B cell (primary cell): ENCODE data around the gene LAMA3. TPM values are rescaled to one million over a fixed set of nuclear protein-coding genes. Genes with fewer than 3 reads are reported as not detected.

Experiments
- ATAC-seq: fragments of 200-7000 bp; cut with Tn5 transposase; one replicate; pipeline ENCODE4 v1.10.0; 2021; ENCODE audit warnings: low read depth, mild to moderate bottlenecking, moderate number of reproducible peaks, moderate library complexity
- CTCF ChIA-PET: fragments of 350-600 bp; sonication (Branson Sonifier 250); formaldehyde crosslinking; loops from one replicate; lab custom pipeline; 2021; ENCODE audit warnings: antibody characterized with exemption, inconsistent platforms; lab: Charles Lee
- POLR2A ChIA-PET: fragments of 350-600 bp; sonication (Branson Sonifier 250); formaldehyde crosslinking; loops from one replicate; lab custom pipeline; 2021; ENCODE audit warnings: antibody characterized with exemption; lab: Charles Lee
- DNase-seq: peaks from one replicate; pipeline ENCODE4 v3.0.0; 2013
- H2AFZ ChIP-seq: 2 replicates; pipeline ENCODE4 v1.6.1; 2012; ENCODE audit warnings: mild to moderate bottlenecking, low read depth, low read length; ENCODE audit not compliant: insufficient read depth, poor library complexity, severe bottlenecking
- H3K27ac ChIP-seq, 2 donors: 1 replicate in 1 of 2; 2 replicates in 1 of 2; pipeline ENCODE4 v1.5.1; 2012 to 2013; ENCODE audit warnings: low read length in 2 of 2, mild to moderate bottlenecking in 2 of 2, moderate library complexity in 1 of 2
- H3K27me3 ChIP-seq, 4 experiments: fragments of 200-600 bp in 1 of 4; sonication (generic) in 1 of 4; replicated peaks in 1 of 4; 1 replicate in 2 of 4; 2 replicates in 2 of 4; pipeline versions ENCODE4 v1.6.1 to v1.7.0; 2013 to 2016; ENCODE audit warnings: low read length in 3 of 4, mild to moderate bottlenecking in 2 of 4, mixed read lengths in 1 of 4, moderate library complexity in 1 of 4; ENCODE audit not compliant: insufficient read depth in 4 of 4, control insufficient read depth in 3 of 4; ENCODE audit errors: control extremely low read depth in 1 of 4
- H3K36me3 ChIP-seq, 2 experiments: replicated peaks in 1 of 2; 1 replicate in 1 of 2; 2 replicates in 1 of 2; pipeline versions ENCODE4 v1.6.1 to v1.7.1; 2013; ENCODE audit warnings: low read length in 1 of 2; ENCODE audit not compliant: insufficient read depth in 2 of 2, control insufficient read depth in 1 of 2; ENCODE audit errors: control extremely low read depth in 1 of 2, extremely low read depth in 1 of 2
- H3K4me1 ChIP-seq, 2 donors: fragments of 200-600 bp in 1 of 2; sonication (generic) in 1 of 2; 1 replicate in 1 of 2; 2 replicates in 1 of 2; pipeline versions ENCODE4 v1.5.1 to v1.6.1; 2013 to 2017; ENCODE audit warnings: low read length in 2 of 2; ENCODE audit not compliant: control insufficient read depth in 2 of 2, insufficient read depth in 2 of 2
- H3K4me2 ChIP-seq: replicated peaks from 2 replicates; pipeline ENCODE3; 2012; ENCODE audit warnings: mild to moderate bottlenecking, low read depth, low read length; ENCODE audit not compliant: poor library complexity, severe bottlenecking
- H3K4me3 ChIP-seq, 5 experiments: fragments of 200-600 bp in 1 of 5; sonication (generic) in 1 of 5; 1 replicate in 3 of 5; 2 replicates in 2 of 5; pipeline versions ENCODE4 v1.5.1 to v1.7.0; 2011 to 2016; ENCODE audit warnings: low read length in 4 of 5, mild to moderate bottlenecking in 4 of 5, low read depth in 2 of 5, control low read depth in 1 of 5, moderate library complexity in 1 of 5; ENCODE audit not compliant: insufficient read depth in 1 of 5; ENCODE audit errors: control extremely low read depth in 1 of 5, extremely low read depth in 1 of 5
- H3K79me2 ChIP-seq: fragments of 200-600 bp; sonication (generic); one replicate; pipeline ENCODE4 v1.6.0; 2016; ENCODE audit warnings: low read length; ENCODE audit not compliant: control insufficient read depth, insufficient read depth
- H3K9ac ChIP-seq: fragments of 200-600 bp; sonication (generic); 2 replicates; pipeline ENCODE4 v1.6.1; 2017; ENCODE audit warnings: mild to moderate bottlenecking, low read length, moderate library complexity
- H3K9me3 ChIP-seq, 3 donors: one replicate each; pipeline versions ENCODE4 v1.6.1 to v1.7.1; 2013; ENCODE audit warnings: low read length in 2 of 3; ENCODE audit not compliant: control insufficient read depth in 2 of 3, insufficient read depth in 1 of 3; ENCODE audit errors: control extremely low read depth in 1 of 3
- H4K20me1 ChIP-seq: 2 replicates; pipeline ENCODE4 v1.6.0; 2012; ENCODE audit warnings: mild to moderate bottlenecking, low read length; ENCODE audit not compliant: insufficient read depth, control insufficient read depth, poor library complexity, severe bottlenecking
- H3K27ac Mint-ChIP-seq: one replicate; pipeline ENCODE4 v1.8.0; 2021; ENCODE audit warnings: mixed read lengths
- H3K27me3 Mint-ChIP-seq: one replicate; pipeline ENCODE4 v1.8.0; 2021; ENCODE audit warnings: mixed read lengths
- H3K4me1 Mint-ChIP-seq: one replicate; pipeline ENCODE4 v1.8.0; 2021; ENCODE audit warnings: mixed read lengths
- H3K4me3 Mint-ChIP-seq: one replicate; pipeline ENCODE4 v1.8.0; 2021; ENCODE audit warnings: mixed read lengths
- H3K9me3 Mint-ChIP-seq: one replicate; pipeline ENCODE4 v1.8.0; 2022; ENCODE audit warnings: mixed read lengths; ENCODE audit not compliant: insufficient read depth
- EZH2 ChIP-seq: IDR thresholded peaks from 2 replicates; pipeline ENCODE4 v1.6.1; 2012; ENCODE audit warnings: borderline replicate concordance, low read depth, mild to moderate bottlenecking, moderate library complexity, low read length; ENCODE audit not compliant: insufficient read depth, poor library complexity, severe bottlenecking
- WGBS: methylation state at CpG from one replicate; pipeline ENCODE4 v1.1.5; 2013; ENCODE audit warnings: missing lambda C conversion rate; ENCODE audit not compliant: insufficient coverage; 5-methylcytosine and 5-hydroxymethylcytosine counted together
- intact Hi-C: fragments of 100-400 bp; cut with micrococcal nuclease; formaldehyde crosslinking; loops from one replicate; pipeline ENCODE4 v1.10.0; 2022
- polyA plus RNA-seq: library from polyadenylated mRNA; depleted of rRNA; stranded (reverse); fragments of >200 nt; gene quantifications from 2 replicates; pipeline ENCODE4 v1.2.3, GENCODE V29; 2012
- total RNA-seq, 2 donors: library from RNA; stranded (reverse); fragments of 120-200 nt in 1 of 2; gene quantifications; 1 replicate in 1 of 2; 2 replicates in 1 of 2; pipeline versions ENCODE4 v1.2.3 to v1.2.4, GENCODE V29; 2013 to 2022
- TF ChIP-seq, protein P1 (sequence below): fragments of 200-600 bp; IDR thresholded peaks from one replicate; pipeline ENCODE4 v1.8.0; 2022; ENCODE audit warnings: antibody characterized with exemption, mild to moderate bottlenecking

Gene LAMA3
- total and polyA plus RNA-seq, 2 donors (not counting 1 experiment from before 2014, with no cell fraction given): 0.03 to 0.32 TPM

DNA sequence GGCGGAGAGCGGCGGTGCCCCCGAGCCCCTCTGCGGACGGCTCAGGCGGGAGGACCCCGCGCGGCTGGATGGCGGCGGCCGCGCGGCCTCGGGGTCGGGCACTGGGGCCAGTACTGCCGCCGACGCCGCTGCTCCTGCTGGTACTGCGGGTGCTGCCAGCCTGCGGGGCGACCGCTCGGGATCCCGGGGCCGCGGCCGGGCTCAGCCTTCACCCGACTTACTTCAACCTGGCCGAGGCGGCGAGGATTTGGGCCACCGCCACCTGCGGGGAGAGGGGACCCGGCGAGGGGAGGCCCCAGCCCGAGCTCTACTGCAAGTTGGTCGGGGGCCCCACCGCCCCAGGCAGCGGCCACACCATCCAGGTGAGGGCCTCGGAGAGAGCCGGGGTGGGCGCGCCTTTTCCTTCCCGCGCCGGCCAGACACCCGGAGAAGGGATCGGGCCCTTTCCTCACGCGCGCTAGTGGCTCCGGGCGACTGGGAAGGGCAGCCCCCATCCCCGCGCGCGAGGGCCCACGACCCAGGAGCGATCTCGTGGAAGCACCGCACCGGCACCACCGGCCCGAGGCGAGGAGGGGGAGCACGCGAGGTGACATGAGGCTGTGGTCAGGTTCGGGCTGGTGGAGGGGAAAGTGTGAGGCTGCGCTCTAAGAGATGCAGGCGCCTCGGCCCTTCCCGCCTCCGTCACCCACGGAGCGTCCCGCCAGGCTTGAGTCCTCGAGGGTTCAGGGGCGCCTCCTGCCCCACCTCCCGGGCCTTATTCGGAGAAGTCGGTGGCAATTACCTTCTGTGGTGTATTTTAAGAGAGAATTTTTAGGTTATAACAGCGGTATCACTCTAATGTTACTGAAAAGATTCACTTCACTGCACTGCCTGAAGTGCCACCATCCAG is 607 bp downstream of the LAMA3 start:
- H4K20me1 ChIP-seq: no peaks in the 10 kb centered on the region
- DNase-seq: peak; percentile 12
- H3K4me3 ChIP-seq: peak overlapping the region in 3 of 5 experiments; percentile 6 to 25 (median 21)
- peak overlapping the region; percentile 74 for H3K4me2 ChIP-seq
- intact Hi-C loops: no loop called here
- H3K9me3 ChIP-seq: peaks cover 0 to 3% (median 2%) of the 10 kb centered on the region in 3 donors
- POLR2A ChIA-PET: no interaction called here
- Mint-ChIP-seq H3K9me3 (no peaks in the 10 kb centered on the region), H3K27ac (no peak overlapping the region), H3K4me1 (peaks cover 9% of the 10 kb centered on the region), H3K27me3 (peaks cover 43% of the 10 kb centered on the region), H3K4me3 (peak overlapping the region; percentile 62)
- H2AFZ ChIP-seq: peak overlapping the region; percentile 23
- H3K36me3 ChIP-seq: no peaks in the 10 kb centered on the region
- H3K79me2 ChIP-seq: no peaks in the 10 kb centered on the region
- ATAC-seq: no peak
- H3K27me3 ChIP-seq: peaks cover 0 to 32% (median 18%) of the 10 kb centered on the region in 4 experiments
- H3K9ac ChIP-seq: peak overlapping the region; percentile 35
- WGBS: 4% methylated on average over 78 of the region's 85 CpGs
- CTCF ChIA-PET: no interaction called here
- TF ChIP-seq, protein P1, sequence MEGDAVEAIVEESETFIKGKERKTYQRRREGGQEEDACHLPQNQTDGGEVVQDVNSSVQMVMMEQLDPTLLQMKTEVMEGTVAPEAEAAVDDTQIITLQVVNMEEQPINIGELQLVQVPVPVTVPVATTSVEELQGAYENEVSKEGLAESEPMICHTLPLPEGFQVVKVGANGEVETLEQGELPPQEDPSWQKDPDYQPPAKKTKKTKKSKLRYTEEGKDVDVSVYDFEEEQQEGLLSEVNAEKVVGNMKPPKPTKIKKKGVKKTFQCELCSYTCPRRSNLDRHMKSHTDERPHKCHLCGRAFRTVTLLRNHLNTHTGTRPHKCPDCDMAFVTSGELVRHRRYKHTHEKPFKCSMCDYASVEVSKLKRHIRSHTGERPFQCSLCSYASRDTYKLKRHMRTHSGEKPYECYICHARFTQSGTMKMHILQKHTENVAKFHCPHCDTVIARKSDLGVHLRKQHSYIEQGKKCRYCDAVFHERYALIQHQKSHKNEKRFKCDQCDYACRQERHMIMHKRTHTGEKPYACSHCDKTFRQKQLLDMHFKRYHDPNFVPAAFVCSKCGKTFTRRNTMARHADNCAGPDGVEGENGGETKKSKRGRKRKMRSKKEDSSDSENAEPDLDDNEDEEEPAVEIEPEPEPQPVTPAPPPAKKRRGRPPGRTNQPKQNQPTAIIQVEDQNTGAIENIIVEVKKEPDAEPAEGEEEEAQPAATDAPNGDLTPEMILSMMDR: no peak
- no peak for TF ChIP-seq EZH2
- peaks cover 14 to 15% of the 10 kb centered on the region in 2 donors for H3K4me1 ChIP-seq
- H3K27ac ChIP-seq: no peak overlapping the region
